OCI-LY7 (cell line): ENCODE data around the gene SRSF2.

Source experiments
- CTCF ChIP-seq: fragments of 200-600 bp; sonication (generic); conservative IDR thresholded peaks from 2 replicates; pipeline ENCODE4 v1.5.1; 2014; ENCODE audit warnings: mild to moderate bottlenecking, antibody characterized with exemption, low read length, moderate library complexity, mixed read lengths
- EZH2phosphoT487 ChIP-seq: fragments of 200-600 bp; sonication (generic); IDR thresholded peaks from 2 replicates; pipeline ENCODE4 v1.6.1; 2018; ENCODE audit warnings: low read depth, borderline replicate concordance, mild to moderate bottlenecking, mixed run types, antibody characterized with exemption, low read length, moderate library complexity, mixed read lengths

GRCh38 chr17:76701471-76701967 lies 35.6 kb downstream of the SRSF2 start:
- TF ChIP-seq CTCF = no peak
- TF ChIP-seq EZH2phosphoT487 = no peak
